Keratinocyte (primary cell): ENCODE measurements around the gene ARHGEF3. TPM values are rescaled to one million over a fixed set of nuclear protein-coding genes. Genes with fewer than 3 reads are reported as not detected.

ENCODE experiments used
- DNase-seq: peaks from one replicate; pipeline ENCODE4 v3.0.0-alpha.2; 2011; ENCODE audit warnings: low read depth, missing footprints, low spot score
- FAIRE-seq: peaks from 2 replicates; lab custom pipeline; 2011; peaks lifted over from hg19 to GRCh38; lab: Jason Lieb, UNC
- H2AFZ ChIP-seq: 2 replicates; pipeline ENCODE4 v1.6.0; 2012; ENCODE audit warnings: low read length, control low read depth, inconsistent platforms; ENCODE audit not compliant: control insufficient read depth
- H3K27ac ChIP-seq: 2 replicates; pipeline ENCODE4 v1.5.1; 2011; ENCODE audit warnings: low read length; ENCODE audit not compliant: control insufficient read depth, insufficient read depth
- H3K27me3 ChIP-seq: 3 replicates; pipeline ENCODE4 v1.6.0; 2011; ENCODE audit warnings: low read length; ENCODE audit not compliant: control insufficient read depth, insufficient read depth; ENCODE audit errors: extremely low read depth
- H3K36me3 ChIP-seq, 2 experiments: 2 replicates in 1 of 2; 3 replicates in 1 of 2; pipeline ENCODE4 v1.5.1; 2011; ENCODE audit warnings: low read length in 2 of 2, mild to moderate bottlenecking in 1 of 2; ENCODE audit not compliant: control insufficient read depth in 2 of 2, insufficient read depth in 2 of 2; ENCODE audit errors: extremely low read depth in 1 of 2
- H3K4me1 ChIP-seq: 3 replicates; pipeline ENCODE4 v1.5.1; 2011; ENCODE audit warnings: low read length; ENCODE audit not compliant: control insufficient read depth, insufficient read depth; ENCODE audit errors: extremely low read depth
- H3K4me2 ChIP-seq: 3 replicates; pipeline ENCODE4 v1.6.0; 2011; ENCODE audit warnings: low read depth, low read length; ENCODE audit not compliant: control insufficient read depth, insufficient read depth; ENCODE audit errors: extremely low read depth
- H3K4me3 ChIP-seq, 3 experiments: fragments of 200-600 bp in 1 of 3; sonication (generic) in 1 of 3; 2 replicates in 2 of 3; 3 replicates in 1 of 3; pipeline ENCODE4 v1.5.1; 2011 to 2016; ENCODE audit warnings: low read length in 3 of 3, mild to moderate bottlenecking in 3 of 3, control low read depth in 2 of 3, inconsistent platforms in 1 of 3, low read depth in 1 of 3, mixed read lengths in 1 of 3, mixed run types in 1 of 3, moderate library complexity in 1 of 3; ENCODE audit not compliant: control insufficient read depth in 2 of 3, insufficient read depth in 2 of 3; ENCODE audit errors: extremely low read depth in 1 of 3
- H3K79me2 ChIP-seq: 2 replicates; pipeline ENCODE4 v1.6.0; 2012; ENCODE audit warnings: low read length; ENCODE audit not compliant: control insufficient read depth, insufficient read depth
- H3K9ac ChIP-seq: 3 replicates; pipeline ENCODE4 v1.6.0; 2011; ENCODE audit warnings: low read length; ENCODE audit not compliant: control insufficient read depth, insufficient read depth; ENCODE audit errors: extremely low read depth
- H3K9me1 ChIP-seq: 3 replicates; pipeline ENCODE4 v1.6.0; 2011; ENCODE audit warnings: low read length; ENCODE audit not compliant: control insufficient read depth, insufficient read depth; ENCODE audit errors: extremely low read depth
- H3K9me3 ChIP-seq: 2 replicates; pipeline ENCODE4 v1.5.1; 2012; ENCODE audit warnings: low read depth, low read length; ENCODE audit not compliant: control insufficient read depth
- H4K20me1 ChIP-seq: 3 replicates; pipeline ENCODE4 v1.6.0; 2011; ENCODE audit warnings: low read length; ENCODE audit not compliant: control insufficient read depth, insufficient read depth; ENCODE audit errors: extremely low read depth
- CTCF ChIP-seq, 3 experiments: IDR thresholded peaks in 1 of 3; conservative IDR thresholded peaks in 1 of 3; optimal IDR thresholded peaks in 1 of 3; 2 replicates in 2 of 3; 3 replicates in 1 of 3; pipeline versions ENCODE3 to v1.5.1; 2011; ENCODE audit warnings: low read length in 3 of 3, mild to moderate bottlenecking in 3 of 3, moderate library complexity in 2 of 3, control low read depth in 1 of 3, inconsistent platforms in 1 of 3; ENCODE audit not compliant: insufficient read depth in 2 of 3; ENCODE audit errors: extremely low read depth in 1 of 3
- EZH2 ChIP-seq: IDR thresholded peaks from one replicate; pipeline ENCODE4 v1.6.1; 2012; ENCODE audit warnings: inconsistent platforms, mild to moderate bottlenecking, low read length, moderate library complexity
- dilution Hi-C: fragments of 300-500 bp; cut with MboI; formaldehyde crosslinking; loops from one replicate; pipeline ENCODE4 v1.7.0; 2020; ENCODE audit warnings: low sequenced_read_pairs; ENCODE audit not compliant: extremely low pct_ligation_motif_present
- polyA plus RNA-seq, 5 experiments: library from polyadenylated mRNA; depleted of rRNA in 3 of 5; stranded (reverse) in 3 of 5; stranded (forward) in 1 of 5; unstranded in 1 of 5; fragments of >200 nt; gene quantifications; 1 replicate in 1 of 5; 2 replicates in 3 of 5; 3 replicates in 1 of 5; pipeline versions ENCODE4 v1.2.1 to v1.2.3, GENCODE V29; 2011 to 2012; ENCODE audit warnings: missing spikeins in 2 of 5, low read depth in 1 of 5, low replicate concordance in 1 of 5

The ARHGEF3 gene
- polyA plus RNA-seq, 1 donor (not counting 4 experiments of a cell fraction or from before 2014, with no cell fraction given), result 26.2 TPM

GRCh38 chr3:56762718-56763117 is 39.0 kb downstream of the ARHGEF3 start:
- TF ChIP-seq EZH2, result no peak
- TF ChIP-seq CTCF (optimal IDR thresholded peaks at IDR 0.05 in 1 of 3, IDR thresholded peaks at IDR 0.05 in 1 of 3, conservative IDR thresholded peaks at IDR 0.05 in 1 of 3; ENCODE audit: extremely low read depth in 1 of 3, insufficient read depth in 2 of 3, low read length in 3 of 3), result no peak
- Histone ChIP-seq H3K27ac (no peak overlapping the region), H3K9ac (no peak overlapping the region), H3K9me3 (no peaks in the 10 kb centered on the region), H4K20me1 (no peaks in the 10 kb centered on the region), H3K27me3 (no peaks in the 10 kb centered on the region), H3K4me2 (no peak overlapping the region), H3K36me3 (peaks cover 0 to 3% of the 10 kb centered on the region in 2 experiments), H2AFZ (no peak overlapping the region), H3K4me1 (peaks cover 9% of the 10 kb centered on the region), H3K4me3 (no peak overlapping the region), H3K9me1 (no peaks in the 10 kb centered on the region), H3K79me2 (peaks cover 17% of the 10 kb centered on the region)
- dilution Hi-C loops, result no loop called here
- FAIRE-seq, result no peak
- DNase-seq, result no peak

GRCh38 chr3:56761887-56762651 is 39.7 kb downstream of the ARHGEF3 start:
- H3K79me2 ChIP-seq, result peaks cover 17% of the 10 kb centered on the region

More at GRCh38 chr3:56761887-56762651, 39.7 kb downstream of the ARHGEF3 start:
- H4K20me1 ChIP-seq, result no peaks in the 10 kb centered on the region
- peaks cover 9% of the 10 kb centered on the region for H3K4me1 ChIP-seq
- no peaks in the 10 kb centered on the region for H3K9me1 ChIP-seq
- no peak overlapping the region for H3K27ac ChIP-seq
- no peak overlapping the region for H3K4me2 ChIP-seq
- H3K9me3 ChIP-seq, result no peaks in the 10 kb centered on the region
- H3K4me3 ChIP-seq, result no peak overlapping the region
- TF ChIP-seq CTCF (optimal IDR thresholded peaks at IDR 0.05 in 1 of 3, IDR thresholded peaks at IDR 0.05 in 1 of 3, conservative IDR thresholded peaks at IDR 0.05 in 1 of 3; ENCODE audit: extremely low read depth in 1 of 3, insufficient read depth in 2 of 3, low read length in 3 of 3) (no peak), EZH2 (no peak)
- no peak overlapping the region for H3K9ac ChIP-seq
- H2AFZ ChIP-seq, result no peak overlapping the region
- DNase-seq, result no peak
- no peak for FAIRE-seq
- peaks cover 0 to 3% of the 10 kb centered on the region in 2 experiments for H3K36me3 ChIP-seq
- dilution Hi-C loops, result no loop called here
- H3K27me3 ChIP-seq, result no peaks in the 10 kb centered on the region
